HepG2 (cell line): Measurements from ENCODE around the gene TRIM31. TPM values are rescaled to one million over a fixed set of nuclear protein-coding genes. Genes with fewer than 3 reads are reported as not detected.

Experiments used
- HDAC2 ChIP-seq: sonication (generic); formaldehyde crosslinking; IDR thresholded peaks from 2 replicates; pipeline ENCODE4 v1.4.0; 2020; ENCODE audit warnings: missing genetic modification reagents
- MIER3 ChIP-seq: IDR thresholded peaks from 2 replicates; pipeline ENCODE4 v1.6.1; 2016; ENCODE audit warnings: missing compliant biosample characterization, borderline replicate concordance
- NCOA5 ChIP-seq: sonication (generic); formaldehyde crosslinking; IDR thresholded peaks from 2 replicates; pipeline ENCODE4 v1.4.0; 2020; ENCODE audit warnings: missing genetic modification reagents
- NR3C1 ChIP-seq: sonication (generic); formaldehyde crosslinking; IDR thresholded peaks from 2 replicates; pipeline ENCODE4 v1.4.0; 2020; ENCODE audit warnings: missing genetic modification reagents
- PHF20 ChIP-seq: sonication (generic); formaldehyde crosslinking; IDR thresholded peaks from 2 replicates; pipeline ENCODE4 v1.5.0; 2020; ENCODE audit warnings: mild to moderate bottlenecking, missing genetic modification reagents
- SAFB2 ChIP-seq: sonication (generic); formaldehyde crosslinking; IDR thresholded peaks from 2 replicates; pipeline ENCODE4 v1.5.1; 2020; ENCODE audit warnings: missing genetic modification reagents, low read depth, mild to moderate bottlenecking, borderline replicate concordance
- STAT5B ChIP-seq: sonication (generic); formaldehyde crosslinking; IDR thresholded peaks from 2 replicates; pipeline ENCODE4 v1.4.0; 2020; ENCODE audit warnings: missing genetic modification reagents
- ZNF138 ChIP-seq: sonication (generic); formaldehyde crosslinking; IDR thresholded peaks from 2 replicates; pipeline ENCODE4 v1.5.0; 2020; ENCODE audit warnings: mild to moderate bottlenecking, low read depth, missing genetic modification reagents
- ZNF724P ChIP-seq: sonication (generic); formaldehyde crosslinking; IDR thresholded peaks from 2 replicates; pipeline ENCODE4 v1.8.0; 2022; ENCODE audit warnings: missing genetic modification reagents, borderline replicate concordance
- ZSCAN21 ChIP-seq: sonication (generic); formaldehyde crosslinking; IDR thresholded peaks from 2 replicates; pipeline ENCODE4 v1.8.0; 2022; ENCODE audit warnings: mild to moderate bottlenecking, missing genetic modification reagents, moderate library complexity, borderline replicate concordance
- polyA plus RNA-seq, 8 experiments: library from polyadenylated mRNA; depleted of rRNA in 3 of 8; stranded (reverse) in 7 of 8; unstranded in 1 of 8; fragments of >200 nt; fragmentation: Illumina TruSeq in 4 of 8; extraction: Trizol in 4 of 8; gene quantifications; 2 replicates each; pipeline versions ENCODE4 v1.2.1 to v1.2.3, GENCODE V29; 2011 to 2016; ENCODE audit warnings: low read depth in 4 of 8, missing spikeins in 1 of 8, mixed read lengths in 1 of 8; ENCODE audit not compliant: insufficient read depth in 1 of 8
- total RNA-seq, 5 experiments: library from RNA; depleted of rRNA; stranded (reverse); fragments of >200 nt; fragmentation: Illumina TruSeq; extraction: Trizol; gene quantifications; 2 replicates each; pipeline ENCODE4 v1.2.3, GENCODE V29; 2016; ENCODE audit warnings: low read depth in 1 of 5
- TF ChIP-seq, protein P1 (sequence below): sonication (generic); formaldehyde crosslinking; IDR thresholded peaks from 2 replicates; pipeline ENCODE4 v1.9.0; 2021; ENCODE audit warnings: mild to moderate bottlenecking, missing genetic modification reagents
- TF ChIP-seq, protein P2 (sequence below): sonication (generic); formaldehyde crosslinking; IDR thresholded peaks from 2 replicates; pipeline ENCODE4 v1.4.0; 2020; ENCODE audit warnings: mild to moderate bottlenecking, missing genetic modification reagents
- TF ChIP-seq, protein P3 (sequence below): sonication (generic); formaldehyde crosslinking; IDR thresholded peaks from 2 replicates; pipeline ENCODE4 v1.8.0; 2022; ENCODE audit warnings: mild to moderate bottlenecking, missing genetic modification reagents, moderate library complexity
- TF ChIP-seq, protein P4 (sequence below): sonication (generic); formaldehyde crosslinking; IDR thresholded peaks from 2 replicates; pipeline ENCODE4 v1.4.0; 2020; ENCODE audit warnings: missing genetic modification reagents
- TF ChIP-seq, protein P5 (sequence below): IDR thresholded peaks from 2 replicates; pipeline ENCODE4 v1.6.1; 2016

Gene TRIM31
- total and polyA plus RNA-seq, 2 of the 13 experiments (the other 11 are each of a cell fraction or from before 2014, with no cell fraction given) = 0.13 to 0.51 TPM

DNA sequence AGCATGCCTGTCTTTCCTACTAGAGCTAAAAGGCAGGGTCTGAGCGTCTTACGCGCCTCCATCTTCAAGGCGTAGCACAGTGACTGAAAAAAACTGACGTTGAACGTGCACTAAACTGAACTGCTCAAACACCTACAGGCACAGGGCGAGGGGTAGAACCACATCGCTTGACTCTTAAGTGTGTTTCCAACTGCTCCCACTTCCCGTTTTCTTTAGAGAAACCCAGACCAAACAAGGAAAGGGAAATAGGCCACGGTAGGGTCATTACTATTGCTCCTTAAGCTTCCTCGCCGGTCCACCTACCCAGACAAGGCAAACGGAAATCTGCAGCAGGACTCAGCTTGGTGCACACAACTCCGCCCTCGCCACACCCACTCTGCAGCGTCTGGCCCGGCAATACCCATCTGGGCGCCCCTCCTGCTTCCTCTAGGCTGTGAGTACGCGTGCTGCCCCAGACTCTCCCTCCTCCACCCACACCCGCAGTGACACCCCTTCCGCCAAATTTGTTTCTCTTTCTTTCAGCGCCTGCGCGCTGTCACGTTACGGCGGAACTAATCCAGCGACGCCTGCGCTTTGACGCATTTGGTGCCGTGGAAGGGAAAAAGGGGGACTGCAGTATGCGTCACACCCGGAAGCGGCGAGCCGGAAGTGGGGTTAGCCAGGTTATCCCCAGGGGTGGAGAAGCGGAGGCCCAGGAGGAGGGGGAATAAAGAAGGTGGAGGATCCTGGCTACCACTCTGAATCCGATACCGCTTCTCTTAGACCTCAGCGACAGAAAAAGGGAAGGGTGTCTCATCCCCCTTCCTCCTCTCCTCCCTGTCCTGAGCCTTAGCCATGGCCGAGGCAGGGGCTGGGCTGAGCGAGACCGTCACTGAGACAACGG, 46.1 kb downstream of the TRIM31 start, which contains the start of gene PPP1R11 (continued):
- TF ChIP-seq, protein P1, sequence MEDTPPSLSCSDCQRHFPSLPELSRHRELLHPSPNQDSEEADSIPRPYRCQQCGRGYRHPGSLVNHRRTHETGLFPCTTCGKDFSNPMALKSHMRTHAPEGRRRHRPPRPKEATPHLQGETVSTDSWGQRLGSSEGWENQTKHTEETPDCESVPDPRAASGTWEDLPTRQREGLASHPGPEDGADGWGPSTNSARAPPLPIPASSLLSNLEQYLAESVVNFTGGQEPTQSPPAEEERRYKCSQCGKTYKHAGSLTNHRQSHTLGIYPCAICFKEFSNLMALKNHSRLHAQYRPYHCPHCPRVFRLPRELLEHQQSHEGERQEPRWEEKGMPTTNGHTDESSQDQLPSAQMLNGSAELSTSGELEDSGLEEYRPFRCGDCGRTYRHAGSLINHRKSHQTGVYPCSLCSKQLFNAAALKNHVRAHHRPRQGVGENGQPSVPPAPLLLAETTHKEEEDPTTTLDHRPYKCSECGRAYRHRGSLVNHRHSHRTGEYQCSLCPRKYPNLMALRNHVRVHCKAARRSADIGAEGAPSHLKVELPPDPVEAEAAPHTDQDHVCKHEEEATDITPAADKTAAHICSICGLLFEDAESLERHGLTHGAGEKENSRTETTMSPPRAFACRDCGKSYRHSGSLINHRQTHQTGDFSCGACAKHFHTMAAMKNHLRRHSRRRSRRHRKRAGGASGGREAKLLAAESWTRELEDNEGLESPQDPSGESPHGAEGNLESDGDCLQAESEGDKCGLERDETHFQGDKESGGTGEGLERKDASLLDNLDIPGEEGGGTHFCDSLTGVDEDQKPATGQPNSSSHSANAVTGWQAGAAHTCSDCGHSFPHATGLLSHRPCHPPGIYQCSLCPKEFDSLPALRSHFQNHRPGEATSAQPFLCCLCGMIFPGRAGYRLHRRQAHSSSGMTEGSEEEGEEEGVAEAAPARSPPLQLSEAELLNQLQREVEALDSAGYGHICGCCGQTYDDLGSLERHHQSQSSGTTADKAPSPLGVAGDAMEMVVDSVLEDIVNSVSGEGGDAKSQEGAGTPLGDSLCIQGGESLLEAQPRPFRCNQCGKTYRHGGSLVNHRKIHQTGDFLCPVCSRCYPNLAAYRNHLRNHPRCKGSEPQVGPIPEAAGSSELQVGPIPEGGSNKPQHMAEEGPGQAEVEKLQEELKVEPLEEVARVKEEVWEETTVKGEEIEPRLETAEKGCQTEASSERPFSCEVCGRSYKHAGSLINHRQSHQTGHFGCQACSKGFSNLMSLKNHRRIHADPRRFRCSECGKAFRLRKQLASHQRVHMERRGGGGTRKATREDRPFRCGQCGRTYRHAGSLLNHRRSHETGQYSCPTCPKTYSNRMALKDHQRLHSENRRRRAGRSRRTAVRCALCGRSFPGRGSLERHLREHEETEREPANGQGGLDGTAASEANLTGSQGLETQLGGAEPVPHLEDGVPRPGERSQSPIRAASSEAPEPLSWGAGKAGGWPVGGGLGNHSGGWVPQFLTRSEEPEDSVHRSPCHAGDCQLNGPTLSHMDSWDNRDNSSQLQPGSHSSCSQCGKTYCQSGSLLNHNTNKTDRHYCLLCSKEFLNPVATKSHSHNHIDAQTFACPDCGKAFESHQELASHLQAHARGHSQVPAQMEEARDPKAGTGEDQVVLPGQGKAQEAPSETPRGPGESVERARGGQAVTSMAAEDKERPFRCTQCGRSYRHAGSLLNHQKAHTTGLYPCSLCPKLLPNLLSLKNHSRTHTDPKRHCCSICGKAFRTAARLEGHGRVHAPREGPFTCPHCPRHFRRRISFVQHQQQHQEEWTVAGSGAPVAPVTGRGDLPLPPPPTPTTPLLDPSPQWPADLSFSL (CRISPR knock-in tag) = no peak
- TF ChIP-seq ZSCAN21 (CRISPR knock-in tag) (no peak), NCOA5 (CRISPR knock-in tag) (no peak), PHF20 (CRISPR knock-in tag) (peak; percentile 97), HDAC2 (peak; percentile 80), ZNF724P (CRISPR knock-in tag) (peak; percentile 84; the same call in 1 of the 2 replicates), NR3C1 (CRISPR knock-in tag) (no peak), MIER3 (CRISPR knock-in tag) (peak; percentile 96), SAFB2 (CRISPR knock-in tag) (no peak; the same call in 1 of the 2 replicates), STAT5B (CRISPR knock-in tag) (no peak), ZNF138 (no peak)
- TF ChIP-seq, protein P2, sequence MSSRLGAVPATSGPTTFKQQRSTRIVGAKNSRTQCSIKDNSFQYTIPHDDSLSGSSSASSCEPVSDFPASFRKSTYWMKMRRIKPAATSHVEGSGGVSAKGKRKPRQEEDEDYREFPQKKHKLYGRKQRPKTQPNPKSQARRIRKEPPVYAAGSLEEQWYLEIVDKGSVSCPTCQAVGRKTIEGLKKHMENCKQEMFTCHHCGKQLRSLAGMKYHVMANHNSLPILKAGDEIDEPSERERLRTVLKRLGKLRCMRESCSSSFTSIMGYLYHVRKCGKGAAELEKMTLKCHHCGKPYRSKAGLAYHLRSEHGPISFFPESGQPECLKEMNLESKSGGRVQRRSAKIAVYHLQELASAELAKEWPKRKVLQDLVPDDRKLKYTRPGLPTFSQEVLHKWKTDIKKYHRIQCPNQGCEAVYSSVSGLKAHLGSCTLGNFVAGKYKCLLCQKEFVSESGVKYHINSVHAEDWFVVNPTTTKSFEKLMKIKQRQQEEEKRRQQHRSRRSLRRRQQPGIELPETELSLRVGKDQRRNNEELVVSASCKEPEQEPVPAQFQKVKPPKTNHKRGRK (CRISPR knock-in tag) = no peak
- TF ChIP-seq, protein P3, sequence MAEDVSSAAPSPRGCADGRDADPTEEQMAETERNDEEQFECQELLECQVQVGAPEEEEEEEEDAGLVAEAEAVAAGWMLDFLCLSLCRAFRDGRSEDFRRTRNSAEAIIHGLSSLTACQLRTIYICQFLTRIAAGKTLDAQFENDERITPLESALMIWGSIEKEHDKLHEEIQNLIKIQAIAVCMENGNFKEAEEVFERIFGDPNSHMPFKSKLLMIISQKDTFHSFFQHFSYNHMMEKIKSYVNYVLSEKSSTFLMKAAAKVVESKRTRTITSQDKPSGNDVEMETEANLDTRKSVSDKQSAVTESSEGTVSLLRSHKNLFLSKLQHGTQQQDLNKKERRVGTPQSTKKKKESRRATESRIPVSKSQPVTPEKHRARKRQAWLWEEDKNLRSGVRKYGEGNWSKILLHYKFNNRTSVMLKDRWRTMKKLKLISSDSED (CRISPR knock-in tag) = no peak
- TF ChIP-seq, protein P4, sequence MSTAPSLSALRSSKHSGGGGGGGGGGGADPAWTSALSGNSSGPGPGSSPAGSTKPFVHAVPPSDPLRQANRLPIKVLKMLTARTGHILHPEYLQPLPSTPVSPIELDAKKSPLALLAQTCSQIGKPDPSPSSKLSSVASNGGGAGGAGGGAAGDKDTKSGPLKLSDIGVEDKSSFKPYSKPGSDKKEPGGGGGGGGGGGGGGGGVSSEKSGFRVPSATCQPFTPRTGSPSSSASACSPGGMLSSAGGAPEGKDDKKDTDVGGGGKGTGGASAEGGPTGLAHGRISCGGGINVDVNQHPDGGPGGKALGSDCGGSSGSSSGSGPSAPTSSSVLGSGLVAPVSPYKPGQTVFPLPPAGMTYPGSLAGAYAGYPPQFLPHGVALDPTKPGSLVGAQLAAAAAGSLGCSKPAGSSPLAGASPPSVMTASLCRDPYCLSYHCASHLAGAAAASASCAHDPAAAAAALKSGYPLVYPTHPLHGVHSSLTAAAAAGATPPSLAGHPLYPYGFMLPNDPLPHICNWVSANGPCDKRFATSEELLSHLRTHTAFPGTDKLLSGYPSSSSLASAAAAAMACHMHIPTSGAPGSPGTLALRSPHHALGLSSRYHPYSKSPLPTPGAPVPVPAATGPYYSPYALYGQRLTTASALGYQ (CRISPR knock-in tag) = no peak
- TF ChIP-seq, protein P5, sequence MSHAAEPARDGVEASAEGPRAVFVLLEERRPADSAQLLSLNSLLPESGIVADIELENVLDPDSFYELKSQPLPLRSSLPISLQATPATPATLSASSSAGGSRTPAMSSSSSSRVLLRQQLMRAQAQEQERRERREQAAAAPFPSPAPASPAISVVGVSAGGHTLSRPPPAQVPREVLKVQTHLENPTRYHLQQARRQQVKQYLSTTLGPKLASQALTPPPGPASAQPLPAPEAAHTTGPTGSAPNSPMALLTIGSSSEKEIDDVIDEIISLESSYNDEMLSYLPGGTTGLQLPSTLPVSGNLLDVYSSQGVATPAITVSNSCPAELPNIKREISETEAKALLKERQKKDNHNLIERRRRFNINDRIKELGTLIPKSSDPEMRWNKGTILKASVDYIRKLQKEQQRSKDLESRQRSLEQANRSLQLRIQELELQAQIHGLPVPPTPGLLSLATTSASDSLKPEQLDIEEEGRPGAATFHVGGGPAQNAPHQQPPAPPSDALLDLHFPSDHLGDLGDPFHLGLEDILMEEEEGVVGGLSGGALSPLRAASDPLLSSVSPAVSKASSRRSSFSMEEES = peak; percentile 62
